IPS-18a (cell line): Measurements from ENCODE around the gene ATXN2L.
"Not testable (repeated sequence)": the region's sequence is repeated elsewhere in the genome, so short reads cannot be mapped to it uniquely, and the experiment has no call there.

Experiments used
- H3K27ac ChIP-seq: one replicate; pipeline ENCODE4 v1.5.1; 2013; ENCODE audit warnings: low read length
- H3K27me3 ChIP-seq: one replicate; pipeline ENCODE4 v1.6.1; 2013; ENCODE audit warnings: mild to moderate bottlenecking, low read length; ENCODE audit not compliant: control insufficient read depth, insufficient read depth
- H3K36me3 ChIP-seq: one replicate; pipeline ENCODE4 v1.6.1; 2013; ENCODE audit warnings: low read depth, low read length; ENCODE audit not compliant: control insufficient read depth
- H3K4me1 ChIP-seq: one replicate; pipeline ENCODE4 v1.6.1; 2013; ENCODE audit warnings: low read depth, low read length; ENCODE audit not compliant: control insufficient read depth
- H3K4me3 ChIP-seq: one replicate; pipeline ENCODE4 v1.5.1; 2013; ENCODE audit warnings: low read length
- H3K9ac ChIP-seq: one replicate; pipeline ENCODE4 v1.6.1; 2013; ENCODE audit warnings: mild to moderate bottlenecking, low read length, moderate library complexity
- H3K9me3 ChIP-seq: one replicate; pipeline ENCODE4 v1.6.1; 2013; ENCODE audit warnings: low read depth, low read length; ENCODE audit not compliant: control insufficient read depth

ATXN2L gene

DNA sequence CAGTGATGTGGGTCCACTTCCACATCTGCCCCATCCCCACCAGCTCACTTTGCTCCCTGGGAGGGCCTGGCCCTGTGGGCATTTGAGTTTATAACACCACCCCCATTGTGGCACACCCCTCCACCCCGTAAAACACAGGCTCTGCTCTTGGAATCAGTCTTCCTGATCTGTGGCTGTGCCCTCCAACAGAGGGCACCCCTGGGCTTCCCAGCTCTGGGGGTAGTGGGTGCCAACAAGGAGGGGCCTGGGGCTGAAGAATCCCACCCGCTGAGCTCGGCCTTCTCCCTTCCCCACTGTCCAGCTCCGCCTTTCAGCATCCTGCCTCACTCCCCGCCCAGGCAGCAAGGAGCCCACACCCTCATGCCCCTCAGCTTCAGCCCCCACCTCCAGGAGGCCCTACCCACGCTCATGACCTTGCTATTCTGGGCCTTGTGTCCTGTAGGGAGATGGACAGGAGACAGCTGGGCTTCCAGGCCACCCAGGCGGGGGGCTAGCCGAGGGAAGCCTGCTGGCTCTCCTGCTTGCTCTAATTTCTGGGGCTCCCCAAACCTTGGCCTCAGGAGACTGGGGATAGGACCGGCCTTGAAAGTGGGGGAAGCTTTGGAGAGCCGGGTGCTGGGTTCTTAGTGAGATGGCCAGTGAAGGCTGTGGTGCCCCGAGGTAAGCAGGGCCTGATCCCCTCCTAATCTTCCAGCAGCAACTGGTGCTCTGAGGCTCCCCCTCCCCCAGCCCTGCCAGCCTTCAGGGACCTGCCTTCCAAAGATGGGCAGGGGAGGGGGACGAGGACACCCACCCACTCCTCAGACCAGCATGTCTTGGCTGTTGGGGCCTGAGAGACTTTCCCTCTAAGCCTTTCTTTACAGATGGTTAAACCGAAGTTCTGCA, 52.6 kb downstream of the ATXN2L start:
- Histone ChIP-seq H3K4me3 (no peak overlapping the region), H3K4me1 (no peaks in the 10 kb centered on the region), H3K9ac (no peak overlapping the region), H3K27me3 (no peaks in the 10 kb centered on the region), H3K27ac (no peak overlapping the region), H3K9me3 (no peaks in the 10 kb centered on the region), H3K36me3 (peaks cover 9% of the 10 kb centered on the region)

GRCh38 chr16:28876019-28876659, 53.3 kb downstream of the ATXN2L start:
- peaks cover 7% of the 10 kb centered on the region for H3K27me3 ChIP-seq
- no peaks in the 10 kb centered on the region for H3K9me3 ChIP-seq
- H3K36me3 ChIP-seq, result peaks cover 9% of the 10 kb centered on the region
- no peak overlapping the region for H3K4me3 ChIP-seq
- H3K9ac ChIP-seq, result no peak overlapping the region
- no peaks in the 10 kb centered on the region for H3K4me1 ChIP-seq
- H3K27ac ChIP-seq, result no peak overlapping the region

- Histone ChIP-seq H3K4me3 (no peak overlapping the region), H3K9me3 (no peaks in the 10 kb centered on the region), H3K36me3 (peaks cover 6% of the 10 kb centered on the region), H3K27ac (no peak overlapping the region), H3K4me1 (no peaks in the 10 kb centered on the region), H3K27me3 (peaks cover 11% of the 10 kb centered on the region), H3K9ac (no peak overlapping the region)
Observed at GRCh38 chr16:28876973-28877654, 54.3 kb downstream of the ATXN2L start.

- no peak overlapping the region for H3K9ac ChIP-seq
- no peak overlapping the region for H3K4me3 ChIP-seq
- H3K27me3 ChIP-seq, result peaks cover 11% of the 10 kb centered on the region
- no peaks in the 10 kb centered on the region for H3K4me1 ChIP-seq
- no peaks in the 10 kb centered on the region for H3K9me3 ChIP-seq
- H3K27ac ChIP-seq, result no peak overlapping the region
- H3K36me3 ChIP-seq, result peaks cover 6% of the 10 kb centered on the region
Observed at GRCh38 chr16:28877655-28878000, 54.8 kb downstream of the ATXN2L start.

- Histone ChIP-seq H3K4me1 (peaks cover 7% of the 10 kb centered on the region), H3K27me3 (peaks cover 11% of the 10 kb centered on the region), H3K9me3 (no peaks in the 10 kb centered on the region), H3K9ac (peak within 1 kb of the TSS; percentile 64), H3K27ac (no peak within 1 kb of the TSS), H3K4me3 (peak within 1 kb of the TSS; percentile 71), H3K36me3 (peaks cover 6% of the 10 kb centered on the region)
Observed at GRCh38 chr16:28878083-28878926, 55.5 kb downstream of the ATXN2L start, which contains the start of gene ATP2A1. TSS of gene ATP2A1 (plus strand) at chr16:28878488. CDS start at chr16:28878672, 184 bp downstream.

DNA sequence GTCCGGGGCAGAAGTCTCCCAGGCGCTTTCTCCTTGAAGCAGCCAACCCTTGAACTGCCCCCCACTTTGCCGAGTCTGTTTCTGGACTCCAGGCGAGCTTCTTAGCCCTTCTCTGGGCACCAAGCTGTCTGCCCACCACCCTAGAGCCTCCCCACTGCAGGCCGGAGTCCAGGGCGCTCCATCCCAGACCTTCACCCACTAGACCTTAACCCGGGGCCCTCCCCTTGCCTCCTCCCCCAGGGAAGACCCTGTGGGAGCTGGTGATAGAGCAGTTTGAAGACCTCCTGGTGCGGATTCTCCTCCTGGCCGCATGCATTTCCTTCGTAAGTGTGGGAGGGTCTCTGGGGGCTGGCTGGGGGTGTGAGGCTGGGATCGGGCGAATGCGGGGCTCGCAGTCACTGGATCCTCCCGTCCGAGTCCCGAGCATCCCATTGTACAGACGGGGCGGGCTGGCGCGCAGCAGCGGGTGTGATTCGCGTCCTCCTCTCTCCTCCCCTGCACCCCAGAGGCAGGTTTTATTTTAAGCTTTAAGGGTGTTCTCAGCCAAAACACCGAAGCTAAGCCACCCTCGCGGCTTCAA, 56.6 kb downstream of the ATXN2L start:
- H3K9ac ChIP-seq, result peak overlapping the region; percentile 64
- H3K9me3 ChIP-seq, result no peaks in the 10 kb centered on the region
- H3K4me3 ChIP-seq, result peak overlapping the region; percentile 71
- H3K36me3 ChIP-seq, result peaks cover 1% of the 10 kb centered on the region
- H3K4me1 ChIP-seq, result peaks cover 8% of the 10 kb centered on the region
- peaks cover 11% of the 10 kb centered on the region for H3K27me3 ChIP-seq
- H3K27ac ChIP-seq, result no peak overlapping the region

DNA sequence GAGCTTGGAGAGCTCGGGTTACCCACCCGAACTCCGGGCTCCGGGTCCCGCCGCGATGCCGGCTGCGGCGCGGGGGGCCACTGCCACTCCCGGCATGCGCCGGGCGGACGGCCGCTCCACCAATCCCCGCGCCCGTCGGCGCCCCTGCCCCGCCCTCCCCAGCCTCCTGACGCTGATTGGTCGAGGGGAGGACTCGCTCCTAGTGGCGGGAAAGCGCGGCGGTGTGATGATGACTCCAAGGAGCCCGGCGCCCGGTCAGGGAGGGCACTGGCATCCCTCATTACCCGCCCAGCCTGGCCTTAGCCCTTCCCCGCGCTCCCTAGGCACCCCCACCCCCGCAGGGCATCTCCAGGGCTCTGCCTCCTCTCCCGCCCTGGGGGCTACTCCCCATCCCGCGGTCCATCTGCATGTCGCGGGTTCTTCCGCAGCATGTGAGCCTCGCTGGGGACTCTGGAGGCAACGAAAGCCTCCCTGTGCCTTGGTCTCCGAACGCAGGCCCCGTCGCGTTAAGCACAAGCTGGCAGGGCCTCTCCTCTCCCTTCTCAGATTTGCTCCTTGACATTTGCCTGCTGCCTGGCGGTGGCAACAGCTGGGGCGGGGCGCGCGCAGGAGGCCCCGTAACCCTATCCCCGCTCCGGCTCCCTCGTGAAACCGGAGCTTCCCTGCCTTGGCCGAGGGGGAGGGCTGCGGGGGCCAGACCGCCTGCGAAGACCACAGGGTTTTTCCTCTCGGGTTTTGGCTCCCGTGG, 57.2 kb downstream of the ATXN2L start:
- H3K4me3 ChIP-seq, result peak overlapping the region; percentile 71
- H3K27me3 ChIP-seq, result peaks cover 11% of the 10 kb centered on the region
- no peaks in the 10 kb centered on the region for H3K36me3 ChIP-seq
- H3K4me1 ChIP-seq, result peaks cover 8% of the 10 kb centered on the region
- peak overlapping the region; percentile 64 for H3K9ac ChIP-seq
- peak overlapping the region; percentile 54 for H3K27ac ChIP-seq
- no peaks in the 10 kb centered on the region for H3K9me3 ChIP-seq

GRCh38 chr16:28880589-28880915, 57.8 kb downstream of the ATXN2L start:
- no peak overlapping the region for H3K27ac ChIP-seq
- H3K27me3 ChIP-seq, result peaks cover 11% of the 10 kb centered on the region
- peak overlapping the region; percentile 71 for H3K4me3 ChIP-seq
- peaks cover 8% of the 10 kb centered on the region for H3K4me1 ChIP-seq
- no peaks in the 10 kb centered on the region for H3K36me3 ChIP-seq
- H3K9ac ChIP-seq, result peak overlapping the region; percentile 64
- no peaks in the 10 kb centered on the region for H3K9me3 ChIP-seq

DNA sequence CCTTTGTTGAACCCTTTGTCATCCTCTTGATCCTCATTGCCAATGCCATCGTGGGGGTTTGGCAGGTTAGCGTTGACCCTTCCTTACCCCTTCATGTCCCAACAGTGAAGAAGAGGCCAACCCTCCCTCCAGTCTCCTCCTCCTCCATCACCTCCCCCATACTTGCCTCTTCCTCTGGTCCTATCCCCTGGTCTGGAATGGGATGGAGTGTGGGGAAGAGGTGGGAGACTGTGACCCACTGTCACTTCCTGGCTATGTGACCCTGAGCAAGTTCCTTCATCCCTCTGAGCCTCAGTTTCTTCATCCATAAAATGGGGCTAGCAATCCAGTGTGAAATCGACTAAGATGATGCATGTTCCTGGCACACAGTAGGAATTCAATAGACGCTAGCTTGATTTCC, 58.2 kb downstream of the ATXN2L start:
- Histone ChIP-seq H3K4me3 (no peak overlapping the region), H3K36me3 (no peaks in the 10 kb centered on the region), H3K9me3 (no peaks in the 10 kb centered on the region), H3K27ac (no peak overlapping the region), H3K4me1 (peaks cover 8% of the 10 kb centered on the region), H3K27me3 (peaks cover 11% of the 10 kb centered on the region), H3K9ac (no peak overlapping the region)

DNA sequence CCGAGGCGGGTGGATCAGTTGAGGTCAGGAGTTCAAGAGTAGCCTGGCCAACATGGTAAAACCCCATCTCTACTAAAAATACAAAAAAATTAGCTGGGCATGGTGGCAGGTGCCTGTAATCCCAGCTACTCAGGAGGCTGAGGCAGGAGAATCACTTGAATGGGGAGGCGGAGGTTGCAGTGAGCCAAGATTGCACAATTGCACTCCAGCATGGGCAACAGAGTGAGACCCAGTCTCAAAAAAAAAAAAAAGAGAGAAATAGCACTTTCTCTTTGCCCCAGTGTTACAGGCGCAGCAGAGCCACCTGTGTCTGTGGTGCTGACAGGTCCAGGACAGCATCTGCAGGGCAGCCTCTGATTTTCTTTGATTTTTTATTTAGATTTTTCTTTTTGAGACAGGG, 58.8 kb downstream of the ATXN2L start:
- H3K27ac ChIP-seq, H3K9me3 ChIP-seq, H3K4me1 ChIP-seq, H3K4me3 ChIP-seq, H3K9ac ChIP-seq, H3K36me3 ChIP-seq: not testable (repeated sequence)
- peaks cover 11% of the 10 kb centered on the region for H3K27me3 ChIP-seq
